PFSK-1 (cell line): Measurements from ENCODE around the gene ANKRD40.

ENCODE experiments used
- POLR2AphosphoS5 ChIP-seq: IDR thresholded peaks from 2 replicates; pipeline ENCODE4 v1.6.1; 2012; ENCODE audit warnings: low read depth, mild to moderate bottlenecking, control low read depth, low read length, moderate library complexity
- REST ChIP-seq, 2 experiments: IDR thresholded peaks; 2 replicates each; pipeline versions ENCODE4 v1.6.1 to v1.8.0; 2011 to 2012; ENCODE audit warnings: low read depth in 2 of 2, low read length in 2 of 2, control low read depth in 1 of 2, inconsistent platforms in 1 of 2, mild to moderate bottlenecking in 1 of 2, moderate library complexity in 1 of 2; ENCODE audit not compliant: insufficient read depth in 1 of 2

- TF ChIP-seq POLR2AphosphoS5 (no peak), REST (IDR thresholded peaks at IDR 0.05; ENCODE audit: insufficient read depth in 1 of 2, low read depth in 2 of 2, low read length in 2 of 2) (no peak)
Measured at GRCh38 chr17:50687200-50688066, 20.3 kb downstream of the ANKRD40 start.
